Measurements from ENCODE around the gene ANKRD63. TPM values are rescaled to one million over a fixed set of nuclear protein-coding genes. Genes with fewer than 3 reads are reported as not detected.

The ANKRD63 gene
- total and polyA plus RNA-seq, 2 of the 13 experiments (the other 11 are each of a cell fraction or from before 2014, with no cell fraction given): not detected

DNA sequence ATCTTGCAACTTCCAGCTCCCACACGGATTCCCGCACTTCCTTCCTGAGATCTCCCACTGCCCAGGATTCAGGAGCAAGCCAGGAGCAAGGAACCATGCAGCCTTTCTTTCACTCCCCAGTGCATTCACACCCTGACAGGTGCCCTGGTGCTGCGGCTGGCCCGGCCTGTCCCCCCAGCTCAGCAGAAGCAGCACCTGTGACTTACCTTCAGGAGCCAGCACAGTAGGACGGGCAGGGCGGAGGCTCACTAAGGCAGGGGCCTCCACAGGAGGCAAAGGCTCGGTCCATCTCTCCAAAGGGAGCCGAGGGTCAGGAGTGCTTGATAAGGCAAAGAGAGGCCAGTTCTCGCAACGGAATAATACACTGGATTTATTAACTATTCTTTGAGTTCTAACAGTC, 4.8 kb downstream of the ANKRD63 start:
- ChIA-PET POLR2A (no interaction called here), CTCF (ENCODE audit: low intra/inter-chr PET ratio, low total read pairs) (no interaction called here)
- in situ Hi-C loops (cut with HindIII; ENCODE audit: extremely low pct_ligation_motif_present, low pct_unique_long_range_greater_than_20kb) (loop anchor here (5.0 kb wide), 1 partner anchor 34 kb away; no protein-coding TSS in a partner anchor), intact Hi-C loops (cut with micrococcal nuclease; ENCODE audit: unreplicated experiment) (loop anchor here (10.0 kb wide), 1 partner anchor 173 kb away; the partner anchor contains the start of gene BMF)
- Histone ChIP-seq H3K9me3 (ENCODE audit: low read length) (no peaks in the 10 kb centered on the region), H2AFZ (ENCODE audit: low read length) (no peak overlapping the region), H3K27ac (ENCODE audit: extremely low read length, insufficient read depth, low read length) (no peak overlapping the region), H3K27me3 (ENCODE audit: control insufficient read depth in 1 of 2, insufficient read depth in 2 of 2, low read length in 2 of 2) (peaks cover 3 to 46% of the 10 kb centered on the region in 2 experiments), H3K79me2 (ENCODE audit: insufficient read depth, low read length) (no peaks in the 10 kb centered on the region), H3K36me3 (replicated peaks in 1 of 2; ENCODE audit: control insufficient read depth in 1 of 2, insufficient read depth in 2 of 2, low read length in 2 of 2) (no peaks in the 10 kb centered on the region), H3K4me1 (ENCODE audit: insufficient read depth, low read length) (peaks cover 27% of the 10 kb centered on the region), H3K9ac (ENCODE audit: insufficient read depth, low read depth, low read length) (no peak overlapping the region), H3K4me3 (replicated peaks in 1 of 3; ENCODE audit: insufficient read depth in 1 of 3, low read depth in 2 of 3, low read length in 3 of 3) (no peak overlapping the region), H3K4me2 (ENCODE audit: low read depth, low read length) (no peak overlapping the region), H4K20me1 (ENCODE audit: insufficient read depth, low read length) (no peaks in the 10 kb centered on the region)
- TF ChIP-seq ZNF207 (IDR thresholded peaks at IDR 0.05; ENCODE audit: borderline replicate concordance): no peak
- FAIRE-seq (no peak), ATAC-seq (no peak), DNase-seq (ENCODE audit: low spot score) (no peak)
- no TSS peak for BruUV-seq (replicated peaks)
- WGBS (ENCODE audit: low lambda C conversion rate): 31% methylated on average over 4 of the region's 10 CpGs

DNA sequence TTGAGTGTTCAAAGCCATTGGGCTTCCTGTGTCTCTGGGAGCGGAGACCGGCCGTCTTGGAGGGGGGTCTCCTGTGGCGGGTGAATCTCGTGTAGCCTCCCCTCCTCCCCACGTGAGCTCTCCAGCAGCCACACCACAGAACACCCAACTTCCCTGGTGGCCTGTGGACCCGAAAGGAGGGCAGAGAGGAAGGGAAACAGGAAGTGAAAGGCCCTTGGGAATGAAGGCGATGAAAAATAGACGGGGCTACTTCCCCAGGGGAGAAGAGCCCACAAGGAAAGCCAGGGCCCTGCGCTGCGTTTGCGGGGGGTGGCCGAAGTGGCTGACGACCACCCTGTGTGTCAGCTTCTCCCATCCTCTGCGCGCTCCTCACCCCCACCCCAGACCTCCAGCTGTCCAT, 5.4 kb downstream of the ANKRD63 start:
- Histone ChIP-seq H3K4me3 (replicated peaks in 1 of 3; ENCODE audit: insufficient read depth in 1 of 3, low read depth in 2 of 3, low read length in 3 of 3) (no peak overlapping the region), H3K27ac (ENCODE audit: extremely low read length, insufficient read depth, low read length) (no peak overlapping the region), H3K36me3 (replicated peaks in 1 of 2; ENCODE audit: control insufficient read depth in 1 of 2, insufficient read depth in 2 of 2, low read length in 2 of 2) (no peaks in the 10 kb centered on the region), H3K79me2 (ENCODE audit: insufficient read depth, low read length) (no peaks in the 10 kb centered on the region), H3K4me2 (ENCODE audit: low read depth, low read length) (no peak overlapping the region), H2AFZ (ENCODE audit: low read length) (no peak overlapping the region), H3K9ac (ENCODE audit: insufficient read depth, low read depth, low read length) (no peak overlapping the region), H3K27me3 (ENCODE audit: control insufficient read depth in 1 of 2, insufficient read depth in 2 of 2, low read length in 2 of 2) (peaks cover 3 to 44% of the 10 kb centered on the region in 2 experiments), H4K20me1 (ENCODE audit: insufficient read depth, low read length) (no peaks in the 10 kb centered on the region), H3K4me1 (ENCODE audit: insufficient read depth, low read length) (peaks cover 33% of the 10 kb centered on the region), H3K9me3 (ENCODE audit: low read length) (no peaks in the 10 kb centered on the region)
- TF ChIP-seq HNRNPK (IDR thresholded peaks at IDR 0.05; ENCODE audit: low read depth, low read length, poor library complexity, severe bottlenecking): no peak
- no peak for TF ChIP-seq ZNF709 (CRISPR knock-in tag; IDR thresholded peaks at IDR 0.05)
- TF ChIP-seq, protein P1, sequence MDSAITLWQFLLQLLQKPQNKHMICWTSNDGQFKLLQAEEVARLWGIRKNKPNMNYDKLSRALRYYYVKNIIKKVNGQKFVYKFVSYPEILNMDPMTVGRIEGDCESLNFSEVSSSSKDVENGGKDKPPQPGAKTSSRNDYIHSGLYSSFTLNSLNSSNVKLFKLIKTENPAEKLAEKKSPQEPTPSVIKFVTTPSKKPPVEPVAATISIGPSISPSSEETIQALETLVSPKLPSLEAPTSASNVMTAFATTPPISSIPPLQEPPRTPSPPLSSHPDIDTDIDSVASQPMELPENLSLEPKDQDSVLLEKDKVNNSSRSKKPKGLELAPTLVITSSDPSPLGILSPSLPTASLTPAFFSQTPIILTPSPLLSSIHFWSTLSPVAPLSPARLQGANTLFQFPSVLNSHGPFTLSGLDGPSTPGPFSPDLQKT (CRISPR knock-in tag; IDR thresholded peaks at IDR 0.05; ENCODE audit: borderline replicate concordance): no peak
- TF ChIP-seq MLLT10 (CRISPR knock-in tag; IDR thresholded peaks at IDR 0.05): no peak
- ATAC-seq (no peak), FAIRE-seq (no peak), DNase-seq (ENCODE audit: low spot score) (no peak)
- no TSS peak for BruUV-seq (replicated peaks)
- in situ Hi-C loops (cut with HindIII; ENCODE audit: extremely low pct_ligation_motif_present, low pct_unique_long_range_greater_than_20kb): loop anchor here (5.0 kb wide), 1 partner anchor 35 kb away; no protein-coding TSS in a partner anchor
- 45% methylated on average over 16 of the region's 16 CpGs for WGBS (ENCODE audit: low lambda C conversion rate)
- intact Hi-C loops (cut with micrococcal nuclease; ENCODE audit: unreplicated experiment): loop anchor here (10.0 kb wide), 1 partner anchor 173 kb away; the partner anchor contains the start of gene BMF
- ChIA-PET CTCF (ENCODE audit: low intra/inter-chr PET ratio, low total read pairs) (interaction anchor here (1.2 to 6.3 kb wide), 2 partner anchors 60 to 149 kb away, joined by 3 to 266 read pairs; no protein-coding TSS in a partner anchor), POLR2A (no interaction called here)
